Measurements from ENCODE around the gene SHTN1. TPM values are rescaled to one million over a fixed set of nuclear protein-coding genes. Genes with fewer than 3 reads are reported as not detected.

The SHTN1 gene
- total and polyA plus RNA-seq, 2 of the 4 experiments (the other 2 are of a cell fraction): 0.54 to 2.3 TPM

- CTCF ChIA-PET: no interaction called here
These were observed 24.9 kb downstream of the SHTN1 start for GRCh38 chr10:116980041-116980440.

More at GRCh38 chr10:116980041-116980440, 24.9 kb downstream of the SHTN1 start:
- Histone ChIP-seq H2BK120ac (ENCODE audit: low read depth, low read length) (no peak overlapping the region), H4K5ac (ENCODE audit: low read depth, low read length) (no peak overlapping the region), H3K79me1 (ENCODE audit: low read depth in 1 of 2, low read length in 2 of 2) (no peaks in the 10 kb centered on the region; a peak in 1 of 4 replicates), H3K9me3 (ENCODE audit: control insufficient read depth, insufficient read depth, low read length) (no peaks in the 10 kb centered on the region), H3K4me2 (ENCODE audit: low read depth, low read length) (no peak overlapping the region), H2AK9ac (replicated peaks; ENCODE audit: low read depth, low read length, poor library complexity) (no peak overlapping the region), H4K8ac (ENCODE audit: low read depth in 2 of 2, low read length in 2 of 2) (no peak overlapping the region), H3K27ac (ENCODE audit: insufficient read depth, low read length) (no peak overlapping the region), H3K27me3 (ENCODE audit: control insufficient read depth, insufficient read depth, low read length) (no peaks in the 10 kb centered on the region), H3K56ac (ENCODE audit: extremely low read depth, insufficient read depth, low read length) (no peak overlapping the region), H3K9me1 (ENCODE audit: insufficient read depth, low read length) (0 out of 2 replicates have a peak, but pooled peaks cover 3% of the 10 kb centered on the region), H3K4me3 (ENCODE audit: insufficient read depth, low read depth, low read length) (no peak overlapping the region), H3K18ac (ENCODE audit: low read depth, low read length) (no peak overlapping the region), H2BK15ac (ENCODE audit: low read depth, low read length) (no peak overlapping the region), H3K14ac (replicated peaks; ENCODE audit: low read depth, low read length) (no peak overlapping the region), H3K4me1 (ENCODE audit: control insufficient read depth, insufficient read depth, low read length) (peaks cover 2% of the 10 kb centered on the region; the same call in 1 of the 2 replicates), H4K91ac (ENCODE audit: insufficient read depth, low read depth, low read length) (no peak overlapping the region), H3K36me3 (ENCODE audit: control insufficient read depth, insufficient read depth, low read length) (0 out of 2 replicates have a peak, but pooled peaks cover 2% of the 10 kb centered on the region), H2BK5ac (ENCODE audit: low read depth, low read length, poor library complexity, severe bottlenecking) (no peak overlapping the region), H2BK20ac (ENCODE audit: low read depth, low read length) (no peak overlapping the region), H3K9ac (ENCODE audit: low read depth, low read length) (no peak overlapping the region), H2AK5ac (ENCODE audit: low read depth, low read length) (no peak overlapping the region), H3K23ac (ENCODE audit: low read depth, low read length) (no peak overlapping the region), H3K4ac (ENCODE audit: low read depth, low read length) (no peak overlapping the region), H4K20me1 (ENCODE audit: insufficient read depth, low read length) (no peaks in the 10 kb centered on the region), H2AFZ (replicated peaks; ENCODE audit: low read length, poor library complexity) (no peak overlapping the region)
- in situ Hi-C loops (cut with MboI; ENCODE audit: low sequenced_read_pairs) (no loop called here), intact Hi-C loops (cut with micrococcal nuclease) (no loop called here), dilution Hi-C loops (cut with HindIII; ENCODE audit: low sequenced_read_pairs, unreplicated experiment) (no loop called here)
- TF ChIP-seq CHD1 (IDR thresholded peaks at IDR 0.05; ENCODE audit: low read depth, low read length): no peak
- TF ChIP-seq MAZ (IDR thresholded peaks at IDR 0.05; ENCODE audit: borderline replicate concordance, low read depth, low read length): no peak
- no peak for TF ChIP-seq CEBPB (IDR thresholded peaks at IDR 0.05; ENCODE audit: low read depth, low read length)
- no peak for TF ChIP-seq USF2 (IDR thresholded peaks at IDR 0.05; ENCODE audit: low read depth, low read length)
- TF ChIP-seq RFX5 (IDR thresholded peaks at IDR 0.05; ENCODE audit: low read depth, low read length): no peak
- no peak for TF ChIP-seq SMC3 (IDR thresholded peaks at IDR 0.05; ENCODE audit: low read depth, low read length)
- no peak for TF ChIP-seq MAFK (IDR thresholded peaks at IDR 0.05; ENCODE audit: low read depth, low read length)
- TF ChIP-seq RAD21 (IDR thresholded peaks at IDR 0.05; ENCODE audit: low read length): no peak
- no peak for TF ChIP-seq BHLHE40 (IDR thresholded peaks at IDR 0.05; ENCODE audit: low read depth, low read length)
- no peak for TF ChIP-seq POLR2A (IDR thresholded peaks at IDR 0.05; ENCODE audit: low read depth, low read length)
- TF ChIP-seq CTCF (conservative IDR thresholded peaks at IDR 0.05; ENCODE audit: low read depth, low read length): no peak
- TF ChIP-seq NFE2L2 (IDR thresholded peaks at IDR 0.05; ENCODE audit: low read depth, low read length): no peak
- TF ChIP-seq FOS (IDR thresholded peaks at IDR 0.05; ENCODE audit: low read depth, low read length): no peak
- TF ChIP-seq RCOR1 (IDR thresholded peaks at IDR 0.05; ENCODE audit: insufficient replicate concordance, low read length): no peak
- TF ChIP-seq MXI1 (IDR thresholded peaks at IDR 0.05; ENCODE audit: borderline replicate concordance, low read depth, low read length): no peak
- no peak for TF ChIP-seq ELK1 (IDR thresholded peaks at IDR 0.05; ENCODE audit: borderline replicate concordance, low read depth, low read length)
- BruUV-seq (replicated peaks): no TSS peak
- ATAC-seq (ENCODE audit: low read depth) (no peak), DNase-seq (no peak)
- POLR2A ChIA-PET (ENCODE audit: unreplicated experiment): no interaction called here
- WGBS, 2 experiments (ENCODE audit: extremely low coverage in 2 of 2, insufficient read length in 1 of 2): no CpG with 5 or more reads among the region's 3 CpGs
